ENCODE data around the gene PPP1R13B.
"Not testable (repeated sequence)": the region's sequence is repeated elsewhere in the genome, so short reads cannot be mapped to it uniquely, and the experiment has no call there.

PPP1R13B gene

GRCh38 chr14:103805708-103806107 lies 41.7 kb downstream of the PPP1R13B start:
- Histone ChIP-seq H3K9me3 (ENCODE audit: control insufficient read depth in 5 of 5, low read length in 5 of 5) (no peaks in the 10 kb centered on the region), H3K4me1 (ENCODE audit: control insufficient read depth in 5 of 5, insufficient read depth in 5 of 5, low read length in 5 of 5) (peaks cover 0 to 12% (median 11%) of the 10 kb centered on the region in 5 donors), H3K9ac (ENCODE audit: low read length in 5 of 5) (no peak overlapping the region), H3K36me3 (ENCODE audit: control insufficient read depth in 5 of 5, insufficient read depth in 5 of 5, low read length in 5 of 5) (no peaks in the 10 kb centered on the region), H3K4me3 (ENCODE audit: low read depth in 1 of 5, low read length in 5 of 5) (no peak overlapping the region), H3K27me3 (ENCODE audit: control insufficient read depth in 5 of 5, insufficient read depth in 4 of 5, low read length in 5 of 5) (no peaks in the 10 kb centered on the region), H3K27ac (ENCODE audit: low read depth, low read length) (no peak overlapping the region)

GRCh38 chr14:103803661-103804060 lies 43.7 kb downstream of the PPP1R13B start:
- Histone ChIP-seq H3K27ac (ENCODE audit: low read depth, low read length) (no peak overlapping the region), H3K9ac (ENCODE audit: low read length in 5 of 5) (peak overlapping the region in 1 of 5 donors; percentile 1)

GRCh38 chr14:103802356-103802755 lies 45.0 kb downstream of the PPP1R13B start:
- no peaks in the 10 kb centered on the region for H3K9me3 ChIP-seq (ENCODE audit: control insufficient read depth in 5 of 5, low read length in 5 of 5)
- peak overlapping the region; percentile 81 for H3K27ac ChIP-seq (ENCODE audit: low read depth, low read length)
- H3K9ac ChIP-seq (ENCODE audit: low read length in 5 of 5): no peak overlapping the region
- H3K4me3 ChIP-seq (ENCODE audit: low read depth in 1 of 5, low read length in 5 of 5): no peak overlapping the region
- H3K4me1 ChIP-seq (ENCODE audit: control insufficient read depth in 5 of 5, insufficient read depth in 5 of 5, low read length in 5 of 5): peaks cover 0 to 12% (median 11%) of the 10 kb centered on the region in 5 donors
- H3K36me3 ChIP-seq (ENCODE audit: control insufficient read depth in 5 of 5, insufficient read depth in 5 of 5, low read length in 5 of 5): no peaks in the 10 kb centered on the region
- H3K27me3 ChIP-seq (ENCODE audit: control insufficient read depth in 5 of 5, insufficient read depth in 4 of 5, low read length in 5 of 5): no peaks in the 10 kb centered on the region

More at GRCh38 chr14:103803661-103804060, 43.7 kb downstream of the PPP1R13B start:
- Histone ChIP-seq H3K9me3 (ENCODE audit: control insufficient read depth in 5 of 5, low read length in 5 of 5) (no peaks in the 10 kb centered on the region), H3K4me1 (ENCODE audit: control insufficient read depth in 5 of 5, insufficient read depth in 5 of 5, low read length in 5 of 5) (peaks cover 0 to 12% (median 11%) of the 10 kb centered on the region in 5 donors), H3K4me3 (ENCODE audit: low read depth in 1 of 5, low read length in 5 of 5) (no peak overlapping the region), H3K27me3 (ENCODE audit: control insufficient read depth in 5 of 5, insufficient read depth in 4 of 5, low read length in 5 of 5) (no peaks in the 10 kb centered on the region), H3K36me3 (ENCODE audit: control insufficient read depth in 5 of 5, insufficient read depth in 5 of 5, low read length in 5 of 5) (no peaks in the 10 kb centered on the region)

- peaks cover 0 to 12% (median 11%) of the 10 kb centered on the region in 5 donors for H3K4me1 ChIP-seq (ENCODE audit: control insufficient read depth in 5 of 5, insufficient read depth in 5 of 5, low read length in 5 of 5)
- no peaks in the 10 kb centered on the region for H3K9me3 ChIP-seq (ENCODE audit: control insufficient read depth in 5 of 5, low read length in 5 of 5)
- no peaks in the 10 kb centered on the region for H3K27me3 ChIP-seq (ENCODE audit: control insufficient read depth in 5 of 5, insufficient read depth in 4 of 5, low read length in 5 of 5)
- no peaks in the 10 kb centered on the region for H3K36me3 ChIP-seq (ENCODE audit: control insufficient read depth in 5 of 5, insufficient read depth in 5 of 5, low read length in 5 of 5)
- peak overlapping the region; percentile 81 for H3K27ac ChIP-seq (ENCODE audit: low read depth, low read length)
- no peak overlapping the region for H3K4me3 ChIP-seq (ENCODE audit: low read depth in 1 of 5, low read length in 5 of 5)
- no peak overlapping the region for H3K9ac ChIP-seq (ENCODE audit: low read length in 5 of 5)
Measured at GRCh38 chr14:103801459-103801858, 45.9 kb downstream of the PPP1R13B start.

- not testable (repeated sequence) for H3K4me3 ChIP-seq (ENCODE audit: low read depth in 1 of 5, low read length in 5 of 5); H3K27me3 ChIP-seq (ENCODE audit: control insufficient read depth in 5 of 5, insufficient read depth in 4 of 5, low read length in 5 of 5); H3K9ac ChIP-seq (ENCODE audit: low read length in 5 of 5); H3K27ac ChIP-seq (ENCODE audit: low read depth, low read length); H3K36me3 ChIP-seq (ENCODE audit: control insufficient read depth in 5 of 5, insufficient read depth in 5 of 5, low read length in 5 of 5); H3K4me1 ChIP-seq (ENCODE audit: control insufficient read depth in 5 of 5, insufficient read depth in 5 of 5, low read length in 5 of 5); H3K9me3 ChIP-seq (ENCODE audit: control insufficient read depth in 5 of 5, low read length in 5 of 5)
Measured at GRCh38 chr14:103793192-103793591, 54.2 kb downstream of the PPP1R13B start.

GRCh38 chr14:103788086-103788485 lies 59.3 kb downstream of the PPP1R13B start:
- no peak overlapping the region for H3K27ac ChIP-seq (ENCODE audit: low read depth, low read length)
- H3K4me3 ChIP-seq (ENCODE audit: low read depth in 1 of 5, low read length in 5 of 5): no peak overlapping the region

GRCh38 chr14:103782376-103782775 lies 65.0 kb downstream of the PPP1R13B start:
- no peak overlapping the region for H3K9ac ChIP-seq (ENCODE audit: low read length in 5 of 5)
- no peak overlapping the region for H3K4me3 ChIP-seq (ENCODE audit: low read depth in 1 of 5, low read length in 5 of 5)
- no peaks in the 10 kb centered on the region for H3K27me3 ChIP-seq (ENCODE audit: control insufficient read depth in 5 of 5, insufficient read depth in 4 of 5, low read length in 5 of 5)
- H3K36me3 ChIP-seq (ENCODE audit: control insufficient read depth in 5 of 5, insufficient read depth in 5 of 5, low read length in 5 of 5): peaks cover 0 to 5% (median 0%) of the 10 kb centered on the region in 5 donors
- no peak overlapping the region for H3K27ac ChIP-seq (ENCODE audit: low read depth, low read length)
- H3K4me1 ChIP-seq (ENCODE audit: control insufficient read depth in 5 of 5, insufficient read depth in 5 of 5, low read length in 5 of 5): peaks cover 0 to 14% (median 5%) of the 10 kb centered on the region in 5 donors
- no peaks in the 10 kb centered on the region for H3K9me3 ChIP-seq (ENCODE audit: control insufficient read depth in 5 of 5, low read length in 5 of 5)

More at GRCh38 chr14:103788086-103788485, 59.3 kb downstream of the PPP1R13B start:
- no peaks in the 10 kb centered on the region for H3K27me3 ChIP-seq (ENCODE audit: control insufficient read depth in 5 of 5, insufficient read depth in 4 of 5, low read length in 5 of 5)
- no peaks in the 10 kb centered on the region for H3K9me3 ChIP-seq (ENCODE audit: control insufficient read depth in 5 of 5, low read length in 5 of 5)
- no peaks in the 10 kb centered on the region for H3K4me1 ChIP-seq (ENCODE audit: control insufficient read depth in 5 of 5, insufficient read depth in 5 of 5, low read length in 5 of 5)
- H3K9ac ChIP-seq (ENCODE audit: low read length in 5 of 5): no peak overlapping the region
- peaks cover 0 to 4% (median 0%) of the 10 kb centered on the region in 5 donors for H3K36me3 ChIP-seq (ENCODE audit: control insufficient read depth in 5 of 5, insufficient read depth in 5 of 5, low read length in 5 of 5)

- not testable (repeated sequence) for H3K27ac ChIP-seq (ENCODE audit: low read depth, low read length); H3K36me3 ChIP-seq (ENCODE audit: control insufficient read depth in 5 of 5, insufficient read depth in 5 of 5, low read length in 5 of 5); H3K4me3 ChIP-seq (ENCODE audit: low read depth in 1 of 5, low read length in 5 of 5); H3K9me3 ChIP-seq (ENCODE audit: control insufficient read depth in 5 of 5, low read length in 5 of 5); H3K9ac ChIP-seq (ENCODE audit: low read length in 5 of 5); H3K27me3 ChIP-seq (ENCODE audit: control insufficient read depth in 5 of 5, insufficient read depth in 4 of 5, low read length in 5 of 5); H3K4me1 ChIP-seq (ENCODE audit: control insufficient read depth in 5 of 5, insufficient read depth in 5 of 5, low read length in 5 of 5)
Measured at GRCh38 chr14:103776319-103776718, 71.1 kb downstream of the PPP1R13B start.

- no peaks in the 10 kb centered on the region for H3K27me3 ChIP-seq (ENCODE audit: control insufficient read depth in 5 of 5, insufficient read depth in 4 of 5, low read length in 5 of 5)
- H3K9me3 ChIP-seq (ENCODE audit: control insufficient read depth in 5 of 5, low read length in 5 of 5): no peaks in the 10 kb centered on the region
- H3K36me3 ChIP-seq (ENCODE audit: control insufficient read depth in 5 of 5, insufficient read depth in 5 of 5, low read length in 5 of 5): peaks cover 0 to 3% (median 0%) of the 10 kb centered on the region in 5 donors
- H3K4me3 ChIP-seq (ENCODE audit: low read depth in 1 of 5, low read length in 5 of 5): no peak overlapping the region
- H3K4me1 ChIP-seq (ENCODE audit: control insufficient read depth in 5 of 5, insufficient read depth in 5 of 5, low read length in 5 of 5): peaks cover 0 to 7% (median 0%) of the 10 kb centered on the region in 5 donors
- H3K27ac ChIP-seq (ENCODE audit: low read depth, low read length): no peak overlapping the region
- no peak overlapping the region for H3K9ac ChIP-seq (ENCODE audit: low read length in 5 of 5)
Measured at GRCh38 chr14:103775506-103775905, 71.9 kb downstream of the PPP1R13B start.

GRCh38 chr14:103773521-103773920 lies 73.9 kb downstream of the PPP1R13B start:
- Histone ChIP-seq H3K9me3 (ENCODE audit: control insufficient read depth in 5 of 5, low read length in 5 of 5) (no peaks in the 10 kb centered on the region), H3K27me3 (ENCODE audit: control insufficient read depth in 5 of 5, insufficient read depth in 4 of 5, low read length in 5 of 5) (no peaks in the 10 kb centered on the region), H3K9ac (ENCODE audit: low read length in 5 of 5) (no peak overlapping the region), H3K27ac (ENCODE audit: low read depth, low read length) (no peak overlapping the region), H3K4me3 (ENCODE audit: low read depth in 1 of 5, low read length in 5 of 5) (no peak overlapping the region), H3K4me1 (ENCODE audit: control insufficient read depth in 5 of 5, insufficient read depth in 5 of 5, low read length in 5 of 5) (peaks cover 0 to 7% (median 0%) of the 10 kb centered on the region in 5 donors), H3K36me3 (ENCODE audit: control insufficient read depth in 5 of 5, insufficient read depth in 5 of 5, low read length in 5 of 5) (peaks cover 0 to 3% (median 0%) of the 10 kb centered on the region in 5 donors)
